NCI-H2227 treated with DMSO at 0.1 percent for 48 hours (cell line): ENCODE data around the gene PLCB4.

ENCODE experiments used
- DNase-seq: peaks from one replicate; lab custom pipeline; 2025; lab: John Stamatoyannopoulos, UW

The PLCB4 gene

DNA sequence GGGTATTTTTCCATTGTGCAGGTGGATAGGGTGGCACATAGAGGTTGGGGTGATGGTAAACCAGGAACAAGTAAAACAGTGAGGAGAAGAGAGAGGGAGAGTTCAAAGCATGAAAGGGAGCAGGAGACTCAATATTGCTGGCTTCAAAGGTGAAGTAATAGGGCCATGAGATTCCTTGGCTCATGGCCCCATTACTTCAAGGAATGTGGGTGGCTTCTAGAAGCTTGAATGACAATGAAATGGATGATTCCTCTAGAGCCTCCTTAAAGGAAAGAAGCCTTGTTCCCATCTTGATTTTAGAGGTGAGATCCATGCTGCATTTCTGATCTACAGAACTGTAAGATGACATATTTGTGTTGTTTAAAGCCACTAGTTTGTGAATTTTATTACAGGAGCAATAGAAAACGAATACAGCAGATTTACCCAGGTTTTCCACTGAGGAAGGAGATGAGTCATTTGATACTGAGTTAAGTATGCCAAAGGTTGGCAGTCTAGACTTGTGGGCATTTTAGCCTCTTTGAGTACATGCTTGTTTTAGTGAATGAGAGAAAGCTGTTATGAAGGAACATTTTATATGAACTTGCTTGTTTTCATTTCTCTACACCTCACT, 110.4 kb downstream of the PLCB4 start:
- no peak for DNase-seq

- no peak for DNase-seq
Observed at GRCh38 chr20:9179867-9180266, 111.0 kb downstream of the PLCB4 start.

DNA sequence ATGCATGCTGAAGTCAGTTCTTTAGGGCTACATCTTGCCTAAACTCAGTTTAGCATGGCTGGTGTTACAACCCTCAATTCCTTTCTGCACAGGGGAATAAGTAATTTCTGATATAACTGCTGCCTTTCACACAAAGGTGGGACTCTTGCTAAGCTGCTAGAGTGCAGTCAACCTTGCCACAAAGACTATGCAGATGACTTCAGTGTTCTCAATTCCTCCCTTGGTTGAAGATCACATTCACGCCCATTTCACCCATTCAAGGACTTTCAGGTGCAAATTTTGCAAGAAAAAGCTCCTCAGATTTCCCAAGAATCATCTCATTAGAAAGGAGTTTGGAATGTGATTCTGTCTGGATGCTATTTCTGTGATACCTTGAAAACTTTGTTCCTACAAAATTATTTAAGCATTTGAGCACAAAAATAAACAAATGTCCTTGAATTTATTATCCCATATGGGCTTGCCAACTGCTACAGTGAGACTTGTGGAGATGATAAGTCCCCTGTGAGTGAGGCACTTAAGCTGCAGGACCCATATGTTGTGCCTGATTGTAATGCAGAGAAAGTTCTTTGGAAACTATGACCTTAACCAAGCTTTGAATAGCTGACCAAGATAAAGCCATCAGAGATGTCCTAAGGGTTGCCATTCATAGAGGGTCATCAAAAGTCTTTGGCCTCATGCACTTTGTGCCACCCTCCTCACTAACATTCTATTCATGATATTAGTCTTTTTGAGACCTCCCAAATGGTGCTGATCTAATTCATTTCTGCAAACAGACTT, 111.8 kb downstream of the PLCB4 start:
- no peak for DNase-seq

GRCh38 chr20:9185511-9185910, 116.6 kb downstream of the PLCB4 start:
- no peak for DNase-seq

DNA sequence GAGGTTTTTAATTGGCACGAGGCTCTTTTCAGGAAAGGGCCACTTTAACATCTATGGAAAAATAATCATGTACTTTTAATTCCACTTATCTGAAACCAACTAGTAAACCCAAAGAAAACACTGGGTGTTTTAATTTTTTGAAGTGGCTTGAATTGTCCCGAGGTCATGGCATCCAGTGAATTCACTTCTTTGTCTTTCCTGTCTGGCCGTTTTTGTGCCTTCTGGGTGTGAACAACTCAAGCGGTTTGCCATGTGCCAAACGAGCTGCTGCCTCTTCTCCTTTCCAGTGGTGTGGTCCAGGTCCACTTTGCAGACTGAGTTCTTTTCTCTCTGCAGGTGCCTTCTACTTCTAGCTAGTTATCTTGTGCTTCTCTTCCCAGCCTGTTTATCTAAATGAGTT, 117.5 kb downstream of the PLCB4 start:
- DNase-seq = no peak

DNA sequence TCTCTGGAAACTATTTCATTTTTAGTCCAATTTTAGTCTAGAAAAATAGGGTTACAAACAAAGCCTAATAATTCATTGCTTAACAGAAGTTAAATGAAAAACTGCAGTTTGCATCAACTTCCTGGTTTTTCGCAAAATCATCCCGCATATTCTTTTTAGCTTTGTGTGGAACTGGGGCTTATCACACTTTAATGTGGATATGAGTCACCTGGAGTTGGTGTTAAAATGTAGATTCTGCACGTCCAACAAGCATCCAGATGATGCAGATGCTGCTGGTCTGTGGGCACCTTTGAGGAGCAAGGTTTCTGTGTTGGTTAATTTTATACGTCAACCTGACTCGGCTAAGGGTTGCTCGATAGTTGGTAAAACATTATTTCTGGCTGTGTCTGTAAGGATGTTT, 126.1 kb downstream of the PLCB4 start:
- DNase-seq = no peak

GRCh38 chr20:9196110-9196509, 127.2 kb downstream of the PLCB4 start:
- no peak for DNase-seq

DNA sequence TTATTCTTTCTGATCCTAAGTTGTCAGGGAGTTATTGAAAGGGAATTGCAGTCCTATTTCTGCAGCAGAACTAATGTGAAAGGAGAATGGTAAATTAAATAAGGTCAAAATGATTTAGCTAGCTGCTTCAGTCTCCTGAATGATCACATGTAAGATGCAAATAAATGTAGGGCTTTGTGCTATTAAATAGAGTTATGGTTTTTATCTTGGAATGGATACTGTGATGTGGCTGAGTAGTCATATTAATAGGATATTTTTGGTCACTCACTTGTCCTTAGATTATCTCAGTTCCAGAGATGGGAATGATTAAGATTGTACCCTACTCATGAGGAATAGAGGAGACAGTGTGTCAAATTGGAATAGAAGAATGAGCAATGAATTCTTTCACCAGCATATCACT, 129.6 kb downstream of the PLCB4 start:
- DNase-seq = no peak

GRCh38 chr20:9200196-9200595, 131.3 kb downstream of the PLCB4 start:
- no peak for DNase-seq

- no peak for DNase-seq
Observed at GRCh38 chr20:9200620-9201019, 131.7 kb downstream of the PLCB4 start.

DNA sequence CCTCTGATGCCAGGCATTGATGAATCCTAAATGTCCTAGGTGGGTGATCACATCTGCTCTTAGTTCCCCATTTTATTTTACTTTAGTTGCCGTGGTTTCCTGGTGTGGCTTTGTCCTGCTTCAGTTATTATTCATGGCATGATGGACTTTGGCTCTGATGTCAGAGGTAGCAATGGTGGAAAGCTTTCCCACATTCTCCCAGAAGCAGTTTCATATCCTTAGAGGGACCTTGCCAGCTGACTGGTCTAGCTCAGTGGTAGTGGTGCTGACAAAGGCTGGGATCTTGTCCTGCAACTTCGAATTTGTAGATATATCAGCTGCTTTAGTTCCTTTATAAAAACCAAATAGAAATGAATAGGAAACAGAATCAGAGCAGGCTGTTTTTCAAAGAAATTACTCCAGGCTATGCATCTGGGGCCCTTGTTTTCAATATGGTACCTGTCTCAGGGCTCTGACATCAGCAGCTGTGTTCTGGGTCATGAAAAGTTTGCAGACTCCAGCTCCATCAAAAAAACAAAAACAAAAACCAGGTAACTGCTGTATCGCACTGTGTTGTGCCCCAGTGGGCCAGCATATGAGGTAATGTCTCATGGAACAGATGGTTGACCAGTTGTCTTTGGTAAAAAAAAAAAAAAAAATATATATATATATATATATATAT, 133.7 kb downstream of the PLCB4 start:
- no peak for DNase-seq

DNA sequence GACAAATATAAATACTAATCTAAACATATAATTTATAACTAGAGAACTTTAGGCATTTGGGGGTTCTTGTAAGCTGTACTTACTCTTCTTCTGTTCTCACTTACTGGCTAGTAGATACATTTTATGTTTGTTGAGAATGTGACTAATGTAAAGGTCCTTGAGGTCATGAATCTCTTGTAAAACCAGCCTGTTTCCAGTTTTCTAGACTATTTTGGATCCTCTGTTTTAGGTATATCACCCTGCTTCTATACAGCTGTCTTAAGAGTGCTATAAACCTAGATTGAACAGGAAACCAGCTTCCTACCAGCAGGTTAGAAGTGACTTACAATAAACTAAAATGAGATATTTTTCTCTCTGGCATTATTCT, 134.2 kb downstream of the PLCB4 start:
- DNase-seq = no peak

GRCh38 chr20:9204979-9205378, 136.1 kb downstream of the PLCB4 start:
- DNase-seq = no peak

DNA sequence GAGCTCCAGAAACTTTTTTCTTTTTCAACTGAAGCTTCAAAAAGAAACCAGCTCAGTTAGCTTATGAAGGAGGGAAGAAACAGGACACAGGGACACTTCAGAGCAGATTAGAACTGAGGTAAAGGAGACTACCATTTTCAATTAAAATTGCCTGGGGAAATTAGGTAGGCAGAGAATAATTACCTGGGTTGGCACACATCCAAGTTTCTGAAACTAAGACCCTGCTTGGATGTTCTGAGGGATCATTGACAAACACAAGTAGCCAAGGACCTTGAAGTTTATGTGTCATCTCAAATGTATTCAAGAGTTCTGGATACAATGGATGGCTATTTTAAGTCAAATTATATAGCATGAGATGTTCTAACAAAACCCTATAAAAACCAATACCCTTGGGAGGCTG, 137.6 kb downstream of the PLCB4 start:
- no peak for DNase-seq

DNA sequence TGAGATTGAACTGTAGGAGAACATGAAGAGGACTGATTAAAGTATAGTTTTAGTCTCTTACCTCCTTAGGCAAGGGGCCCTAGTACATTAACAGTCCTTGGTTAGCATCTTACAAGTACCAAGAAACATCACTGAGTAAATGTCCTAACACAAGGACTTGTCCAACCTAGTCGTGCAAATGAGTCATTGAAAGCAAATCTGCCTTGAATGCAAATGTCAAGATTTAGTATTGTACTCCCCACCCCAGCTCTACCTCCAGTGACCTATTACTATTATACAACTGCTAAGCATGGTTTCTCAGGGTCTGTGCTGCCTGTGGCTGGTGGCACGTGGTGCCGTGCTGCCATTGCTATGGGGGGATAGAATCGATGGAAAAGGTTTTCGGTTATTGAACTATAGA, 138.4 kb downstream of the PLCB4 start:
- no peak for DNase-seq

DNA sequence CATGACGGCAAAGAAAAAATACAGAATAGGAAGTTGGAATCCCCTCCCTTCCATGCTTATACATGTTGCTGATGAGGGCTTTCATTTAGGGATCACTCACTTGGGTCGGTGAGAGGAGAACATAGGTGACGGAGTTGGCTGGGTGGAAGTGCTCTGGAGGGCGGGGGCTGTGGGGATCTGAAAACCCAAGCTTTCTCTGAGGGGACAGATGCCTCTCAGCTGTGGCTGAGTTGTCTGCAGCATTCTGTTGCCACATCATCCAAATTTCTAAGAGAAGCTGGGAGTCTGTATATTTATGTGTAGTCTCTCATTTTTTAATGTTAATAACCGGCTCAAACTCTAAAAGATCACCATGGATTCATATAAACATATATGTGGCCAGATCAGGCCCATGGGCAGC, 141.5 kb downstream of the PLCB4 start:
- DNase-seq = no peak

GRCh38 chr20:9211016-9211760, 142.3 kb downstream of the PLCB4 start:
- DNase-seq = no peak

GRCh38 chr20:9212735-9213134, 143.8 kb downstream of the PLCB4 start:
- DNase-seq = no peak

DNA sequence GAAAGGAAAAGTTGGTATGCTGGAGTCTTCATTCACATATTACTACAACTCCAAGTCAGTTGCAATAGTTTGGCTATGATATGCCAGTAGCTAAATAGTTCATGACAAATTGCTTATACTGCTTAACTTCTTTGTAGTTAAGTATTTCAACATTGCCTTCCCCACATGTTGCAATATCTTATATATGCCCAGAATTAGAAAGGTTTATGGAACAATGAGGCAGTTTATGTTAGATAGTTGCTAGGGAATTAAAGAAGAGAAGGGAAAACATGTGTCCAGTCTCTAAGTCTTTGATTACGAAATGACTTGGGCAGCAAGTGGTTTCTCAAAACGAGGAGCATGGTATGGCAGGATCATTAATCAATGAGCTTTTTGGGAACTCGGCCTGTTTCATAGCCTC, 145.8 kb downstream of the PLCB4 start:
- DNase-seq = no peak

GRCh38 chr20:9215539-9215938, 146.7 kb downstream of the PLCB4 start:
- no peak for DNase-seq

DNA sequence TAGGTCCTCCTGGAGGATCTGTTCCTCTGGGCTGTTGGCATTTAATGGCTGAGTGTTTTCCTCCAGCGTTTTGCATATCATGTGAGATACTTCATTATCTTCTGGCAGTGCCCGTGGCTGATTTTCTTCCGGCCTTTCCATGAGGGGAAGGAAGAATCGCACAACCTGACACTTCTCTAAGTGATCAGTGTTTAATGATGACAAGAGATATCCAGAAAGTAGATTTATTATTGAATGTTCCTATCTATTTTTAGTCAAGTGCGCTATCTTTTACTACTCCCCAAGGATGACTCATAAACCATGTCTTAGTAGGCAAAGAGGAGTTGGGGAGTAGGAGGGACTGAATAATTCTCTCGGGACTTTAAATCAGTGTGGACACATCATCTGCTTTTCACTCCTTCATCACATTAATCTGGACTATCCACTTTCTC, 149.7 kb downstream of the PLCB4 start:
- DNase-seq = no peak

- no peak for DNase-seq
Observed at GRCh38 chr20:9220874-9221547, 152.1 kb downstream of the PLCB4 start.
